HFFc6 (cell line): ENCODE data around the gene C1orf21. TPM values are rescaled to one million over a fixed set of nuclear protein-coding genes. Genes with fewer than 3 reads are reported as not detected.

ENCODE experiments used
- DNase-seq: peaks from one replicate; pipeline ENCODE4 v3.0.0-alpha.2; 2018
- H3K27ac Mint-ChIP-seq: 2 replicates; pipeline ENCODE4 v1.8.0; 2020; ENCODE audit warnings: mild to moderate bottlenecking, mixed read lengths
- H3K27me3 Mint-ChIP-seq: 2 replicates; pipeline ENCODE4 v1.8.0; 2021; ENCODE audit warnings: mild to moderate bottlenecking, moderate library complexity, mixed read lengths; ENCODE audit not compliant: insufficient read depth
- H3K36me3 Mint-ChIP-seq: 2 replicates; pipeline ENCODE4 v1.8.0; 2021; ENCODE audit warnings: low read depth, mixed read lengths
- H3K4me1 Mint-ChIP-seq: 2 replicates; pipeline ENCODE4 v1.8.0; 2020; ENCODE audit warnings: low read depth, mixed read lengths
- H3K4me3 Mint-ChIP-seq: 2 replicates; pipeline ENCODE4 v1.8.0; 2020; ENCODE audit warnings: mild to moderate bottlenecking, moderate library complexity, mixed read lengths
- H3K9me3 Mint-ChIP-seq: 2 replicates; pipeline ENCODE4 v1.8.0; 2020; ENCODE audit warnings: mild to moderate bottlenecking, mixed read lengths
- CTCF ChIP-seq: fragments of 200-600 bp; sonication (generic); IDR thresholded peaks from 2 replicates; pipeline ENCODE4 v1.5.0; 2021; ENCODE audit warnings: antibody characterized with exemption, mild to moderate bottlenecking
- total RNA-seq, 6 experiments: library from RNA; stranded (reverse); fragmentation: NEBNext Ultra II Directional; extraction: Animal tissue kit (Norgen Biotek cat#: 25700); gene quantifications; 2 replicates in 1 of 6; 3 replicates in 5 of 6; pipeline ENCODE4 v1.2.3, GENCODE V29; 2021

C1orf21 gene
- total RNA-seq, 6 experiments from 2014 or later = 4.0 to 10.2 (median 8.5) TPM

- TF ChIP-seq CTCF = no peak
- Mint-ChIP-seq H3K27me3 (peaks cover 25% of the 10 kb centered on the region), H3K27ac (peak overlapping the region; percentile 37; the same call in 1 of the 2 replicates), H3K9me3 (peaks cover 9% of the 10 kb centered on the region), H3K4me3 (peak overlapping the region; percentile 51), H3K4me1 (peaks cover 31% of the 10 kb centered on the region), H3K36me3 (peaks cover 13% of the 10 kb centered on the region)
- peak; percentile 59 for DNase-seq
Observed at GRCh38 chr1:184649451-184649888, 262.6 kb downstream of the C1orf21 start.

GRCh38 chr1:184650177-184650866 lies 263.5 kb downstream of the C1orf21 start:
- no peak overlapping the region for H3K27ac Mint-ChIP-seq
- H3K36me3 Mint-ChIP-seq = peaks cover 13% of the 10 kb centered on the region
- H3K27me3 Mint-ChIP-seq = peaks cover 27% of the 10 kb centered on the region
- no peak for DNase-seq
- peaks cover 31% of the 10 kb centered on the region for H3K4me1 Mint-ChIP-seq
- no peak overlapping the region for H3K4me3 Mint-ChIP-seq
- peaks cover 9% of the 10 kb centered on the region for H3K9me3 Mint-ChIP-seq
- TF ChIP-seq CTCF = no peak

GRCh38 chr1:184655185-184655584 lies 268.4 kb downstream of the C1orf21 start:
- Mint-ChIP-seq H3K4me1 (peaks cover 6% of the 10 kb centered on the region), H3K4me3 (no peak overlapping the region), H3K27me3 (peaks cover 20% of the 10 kb centered on the region; the same call in 1 of the 2 replicates), H3K36me3 (0 out of 2 replicates have a peak, but pooled peaks cover 6% of the 10 kb centered on the region), H3K27ac (no peak overlapping the region), H3K9me3 (peaks cover 4% of the 10 kb centered on the region; the same call in 1 of the 2 replicates)
- no peak for DNase-seq
- TF ChIP-seq CTCF = no peak

- Mint-ChIP-seq H3K4me3 (no peak overlapping the region), H3K27ac (no peak overlapping the region), H3K36me3 (0 out of 2 replicates have a peak, but pooled peaks cover 6% of the 10 kb centered on the region), H3K27me3 (peaks cover 16% of the 10 kb centered on the region; the same call in 1 of the 2 replicates), H3K9me3 (peaks cover 4% of the 10 kb centered on the region; the same call in 1 of the 2 replicates), H3K4me1 (no peaks in the 10 kb centered on the region)
- TF ChIP-seq CTCF = no peak
- no peak for DNase-seq
Observed at GRCh38 chr1:184656221-184656620, 269.4 kb downstream of the C1orf21 start.

GRCh38 chr1:184658055-184658454 lies 271.2 kb downstream of the C1orf21 start:
- Mint-ChIP-seq H3K4me1 (no peaks in the 10 kb centered on the region), H3K9me3 (no peaks in the 10 kb centered on the region), H3K27ac (no peak overlapping the region), H3K36me3 (no peaks in the 10 kb centered on the region), H3K27me3 (peaks cover 7% of the 10 kb centered on the region; the same call in 1 of the 2 replicates), H3K4me3 (no peak overlapping the region)
- DNase-seq = no peak
- TF ChIP-seq CTCF = no peak
